HEK293T (cell line): ENCODE measurements around the gene CD177.
"Not testable (repeated sequence)": the region's sequence is repeated elsewhere in the genome, so short reads cannot be mapped to it uniquely, and the experiment has no call there.

Experiments
- CTCF ChIA-PET: fragments of 350-600 bp; formaldehyde crosslinking; extraction: SDS; loops from one replicate; lab custom pipeline; 2021; ENCODE audit warnings: antibody characterized with exemption, inconsistent platforms; lab: Yijun Ruan, JAX
- POLR2A ChIA-PET: fragments of 350-600 bp; formaldehyde crosslinking; extraction: SDS; loops from one replicate; lab custom pipeline; 2020; ENCODE audit warnings: antibody characterized with exemption, inconsistent platforms; lab: Yijun Ruan, JAX
- DNase-seq: peaks from one replicate; pipeline ENCODE4 v3.0.0; 2012; ENCODE audit warnings: mixed read lengths; ENCODE audit errors: extremely low spot score
- ARNT ChIP-seq: fragments of 450-650 bp; IDR thresholded peaks from 2 replicates; pipeline ENCODE4 v1.6.1; 2017; ENCODE audit warnings: mild to moderate bottlenecking
- BHLHE40 ChIP-seq: fragments of 450-650 bp; IDR thresholded peaks from 2 replicates; pipeline ENCODE4 v1.6.1; 2016; ENCODE audit warnings: mild to moderate bottlenecking, moderate library complexity, borderline replicate concordance
- CTBP1 ChIP-seq: fragments of 450-650 bp; IDR thresholded peaks from 2 replicates; pipeline ENCODE4 v1.6.1; 2016; ENCODE audit warnings: borderline replicate concordance
- ELF4 ChIP-seq: fragments of 450-650 bp; IDR thresholded peaks from 2 replicates; pipeline ENCODE4 v1.6.1; 2017; ENCODE audit warnings: antibody characterized with exemption
- FOXA1 ChIP-seq: fragments of 450-650 bp; IDR thresholded peaks from 2 replicates; pipeline ENCODE4 v1.6.1; 2016; ENCODE audit warnings: mild to moderate bottlenecking
- FOXK2 ChIP-seq: fragments of 450-650 bp; IDR thresholded peaks from 2 replicates; pipeline ENCODE4 v1.6.1; 2016; ENCODE audit warnings: mild to moderate bottlenecking
- FOXM1 ChIP-seq: fragments of 450-650 bp; IDR thresholded peaks from 2 replicates; pipeline ENCODE4 v1.6.1; 2017; ENCODE audit warnings: mild to moderate bottlenecking, borderline replicate concordance
- HDGF ChIP-seq: fragments of 450-650 bp; IDR thresholded peaks from 2 replicates; pipeline ENCODE4 v1.6.1; 2017; ENCODE audit warnings: antibody characterized with exemption, borderline replicate concordance
- L3MBTL2 ChIP-seq: fragments of 450-650 bp; conservative IDR thresholded peaks from 2 replicates; pipeline ENCODE4 v1.6.1; 2016; ENCODE audit warnings: mild to moderate bottlenecking
- LEF1 ChIP-seq: fragments of 450-650 bp; IDR thresholded peaks from 2 replicates; pipeline ENCODE4 v1.6.1; 2017; ENCODE audit warnings: mild to moderate bottlenecking, borderline replicate concordance
- NFRKB ChIP-seq: fragments of 450-650 bp; IDR thresholded peaks from 2 replicates; pipeline ENCODE4 v1.6.1; 2016; ENCODE audit warnings: mild to moderate bottlenecking, moderate library complexity
- SP1 ChIP-seq: fragments of 450-650 bp; IDR thresholded peaks from 2 replicates; pipeline ENCODE4 v1.6.1; 2017
- SUZ12 ChIP-seq: fragments of 450-650 bp; IDR thresholded peaks from 2 replicates; pipeline ENCODE4 v1.6.1; 2016; ENCODE audit warnings: mild to moderate bottlenecking
- TARDBP ChIP-seq: fragments of 450-650 bp; IDR thresholded peaks from 2 replicates; pipeline ENCODE4 v1.6.1; 2016
- ZNF384 ChIP-seq: fragments of 450-650 bp; IDR thresholded peaks from 2 replicates; pipeline ENCODE4 v1.6.1; 2016
- TF ChIP-seq, protein P1 (sequence below): fragments of 450-650 bp; IDR thresholded peaks from 2 replicates; pipeline ENCODE4 v1.6.1; 2016

The CD177 gene

DNA sequence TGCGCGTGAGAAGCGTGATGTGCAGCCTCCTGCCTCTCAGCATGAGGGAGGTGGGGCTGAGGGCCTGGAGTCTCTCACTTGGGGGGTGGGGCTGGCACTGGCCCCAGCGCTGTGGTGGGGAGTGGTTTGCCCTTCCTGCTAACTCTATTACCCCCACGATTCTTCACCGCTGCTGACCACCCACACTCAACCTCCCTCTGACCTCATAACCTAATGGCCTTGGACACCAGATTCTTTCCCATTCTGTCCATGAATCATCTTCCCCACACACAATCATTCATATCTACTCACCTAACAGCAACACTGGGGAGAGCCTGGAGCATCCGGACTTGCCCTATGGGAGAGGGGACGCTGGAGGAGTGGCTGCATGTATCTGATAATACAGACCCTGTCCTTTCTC, 8.7 kb downstream of the CD177 start:
- no peak for TF ChIP-seq SUZ12
- no peak for TF ChIP-seq CTBP1
- no peak for TF ChIP-seq NFRKB
- ChIA-PET CTCF (no interaction called here), POLR2A (no interaction called here)
- no peak for DNase-seq

DNA sequence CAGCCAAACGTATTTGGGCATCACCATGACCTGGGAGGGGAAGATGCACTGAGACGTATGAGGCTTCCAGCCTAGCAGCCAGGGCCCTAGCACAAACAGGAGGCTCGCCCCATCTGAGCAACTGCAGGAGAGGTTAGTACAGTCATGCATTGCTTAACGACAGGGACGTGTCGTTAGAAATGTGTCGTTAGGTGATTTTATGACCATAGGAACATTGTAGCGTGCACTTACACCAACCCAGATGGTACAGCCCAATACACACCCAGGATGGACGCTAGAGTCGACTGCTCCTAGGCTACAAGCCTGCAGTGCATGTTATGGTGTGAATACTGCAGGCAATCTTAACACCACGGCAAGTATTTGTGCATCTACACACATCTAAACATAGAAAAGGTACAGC, 9.3 kb downstream of the CD177 start:
- TF ChIP-seq TARDBP, result no peak
- CTCF ChIA-PET, result no interaction called here
- no peak for DNase-seq

GRCh38 chr19:43365677-43366076, 12.2 kb downstream of the CD177 start:
- CTCF ChIA-PET, DNase-seq, POLR2A ChIA-PET: not testable (repeated sequence)

More for the DNA sequence above, 9.3 kb downstream of the CD177 start:
- POLR2A ChIA-PET, result no interaction called here

- POLR2A ChIA-PET, result no interaction called here
- TF ChIP-seq LEF1 (no peak), FOXK2 (no peak), CTBP1 (no peak), L3MBTL2 (no peak), BHLHE40 (no peak), ARNT (no peak), SP1 (no peak), FOXA1 (no peak), TARDBP (no peak), ELF4 (no peak), HDGF (no peak), ZNF384 (no peak), NFRKB (no peak), FOXM1 (no peak), SUZ12 (no peak)
- TF ChIP-seq, protein P1, sequence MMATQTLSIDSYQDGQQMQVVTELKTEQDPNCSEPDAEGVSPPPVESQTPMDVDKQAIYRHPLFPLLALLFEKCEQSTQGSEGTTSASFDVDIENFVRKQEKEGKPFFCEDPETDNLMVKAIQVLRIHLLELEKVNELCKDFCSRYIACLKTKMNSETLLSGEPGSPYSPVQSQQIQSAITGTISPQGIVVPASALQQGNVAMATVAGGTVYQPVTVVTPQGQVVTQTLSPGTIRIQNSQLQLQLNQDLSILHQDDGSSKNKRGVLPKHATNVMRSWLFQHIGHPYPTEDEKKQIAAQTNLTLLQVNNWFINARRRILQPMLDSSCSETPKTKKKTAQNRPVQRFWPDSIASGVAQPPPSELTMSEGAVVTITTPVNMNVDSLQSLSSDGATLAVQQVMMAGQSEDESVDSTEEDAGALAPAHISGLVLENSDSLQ, result no peak
- no peak for DNase-seq
- CTCF ChIA-PET, result interaction anchor here (0.6 kb wide), 1 partner anchor 34 kb away, joined by 4 read pairs; no protein-coding TSS in a partner anchor
Measured at GRCh38 chr19:43367822-43368221, 14.3 kb downstream of the CD177 start.

- CTCF ChIA-PET, POLR2A ChIA-PET, DNase-seq: not testable (repeated sequence)
Measured at GRCh38 chr19:43368897-43369296, 15.4 kb downstream of the CD177 start.

DNA sequence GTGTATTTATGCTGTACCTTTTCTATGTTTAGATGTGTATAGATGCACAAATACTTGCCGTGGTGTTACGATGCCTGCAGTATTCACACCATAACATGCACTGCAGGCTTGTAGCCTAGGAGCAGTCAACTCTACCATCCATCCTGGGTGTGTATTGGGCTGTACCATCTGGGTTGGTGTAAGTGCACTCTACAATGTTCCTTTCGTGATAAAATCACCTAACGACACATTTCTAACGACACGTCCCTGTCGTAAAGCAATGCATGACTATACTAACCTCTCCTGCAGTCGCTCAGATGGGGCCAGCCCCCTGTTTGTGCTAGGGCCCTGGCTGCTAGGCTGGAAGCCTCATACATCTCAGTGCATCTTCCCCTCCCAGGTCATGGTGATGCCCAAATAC, 18.4 kb downstream of the CD177 start:
- ChIA-PET POLR2A (no interaction called here), CTCF (no interaction called here)
- no peak for DNase-seq
- TF ChIP-seq BHLHE40, result no peak
- no peak for TF ChIP-seq SP1
- TF ChIP-seq L3MBTL2, result no peak
- no peak for TF ChIP-seq SUZ12
- TF ChIP-seq ZNF384, result no peak
- no peak for TF ChIP-seq ARNT
- TF ChIP-seq NFRKB, result no peak
- no peak for TF ChIP-seq LEF1
- TF ChIP-seq CTBP1, result no peak
- TF ChIP-seq FOXA1, result no peak
- no peak for TF ChIP-seq FOXK2
- TF ChIP-seq HDGF, result no peak

DNA sequence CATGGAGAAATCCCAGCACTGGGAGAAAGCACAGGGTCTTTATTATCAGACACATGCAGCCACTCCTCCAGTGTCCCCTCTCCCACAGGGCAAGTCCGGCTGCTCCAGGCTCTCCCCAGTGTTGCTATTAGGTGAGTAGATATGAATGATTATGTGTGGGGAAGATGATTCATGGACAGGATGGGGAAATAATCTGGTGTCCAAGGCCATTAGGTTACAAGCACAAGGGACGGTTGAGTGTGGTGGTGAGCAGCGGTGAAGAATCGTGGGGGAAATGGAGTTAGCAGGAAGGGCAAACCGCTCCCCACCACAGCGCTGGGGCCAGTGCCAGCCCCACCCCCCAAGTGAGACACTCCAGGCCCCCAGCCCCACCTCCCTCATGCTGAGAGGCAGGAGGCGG, 19.0 kb downstream of the CD177 start:
- no peak for TF ChIP-seq BHLHE40
- TF ChIP-seq, protein P1, result no peak
- no peak for TF ChIP-seq FOXM1
- no peak for TF ChIP-seq FOXK2
- TF ChIP-seq CTBP1, result no peak
- TF ChIP-seq ARNT, result no peak
- no peak for TF ChIP-seq SUZ12
- TF ChIP-seq NFRKB, result no peak
- CTCF ChIA-PET, result no interaction called here
- DNase-seq, result no peak
- POLR2A ChIA-PET, result no interaction called here

- POLR2A ChIA-PET, CTCF ChIA-PET, DNase-seq: not testable (repeated sequence)
Measured at GRCh38 chr19:43377624-43378023, 24.1 kb downstream of the CD177 start.

DNA sequence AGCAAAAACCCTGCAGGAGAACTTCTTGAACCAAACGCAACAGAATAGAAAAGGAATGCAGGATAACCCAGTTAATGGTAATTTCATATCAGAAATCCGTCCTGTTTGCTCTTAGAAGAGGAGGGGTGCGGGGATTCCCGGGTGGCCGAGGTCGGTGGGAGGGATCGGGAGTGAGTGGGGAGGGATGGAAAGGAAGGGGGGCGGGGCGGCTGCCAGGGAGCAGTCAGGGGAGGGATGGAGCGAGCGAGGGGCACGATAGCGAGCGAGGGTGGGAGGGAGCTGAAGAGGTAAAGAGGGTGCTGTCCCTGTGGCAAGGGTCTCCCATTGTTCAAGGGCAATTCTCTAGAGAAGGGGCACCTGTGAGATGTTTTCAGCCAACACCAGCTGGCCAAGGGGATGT, 26.5 kb downstream of the CD177 start:
- CTCF ChIA-PET, result interaction anchor here (0.6 kb wide), 1 partner anchor 715 kb away, joined by 4 read pairs; no protein-coding TSS in a partner anchor
- no peak for DNase-seq
- POLR2A ChIA-PET, result no interaction called here
- TF ChIP-seq NFRKB (no peak), ZNF384 (no peak), HDGF (no peak), SP1 (no peak), CTBP1 (no peak)
- TF ChIP-seq, protein P1, result no peak
